B cell (primary cell): Measurements from ENCODE around the gene PARD3.

ENCODE experiments used
- CTCF ChIP-seq: fragments of 200-600 bp; IDR thresholded peaks from one replicate; pipeline ENCODE4 v1.8.0; 2022; ENCODE audit warnings: antibody characterized with exemption, mild to moderate bottlenecking
- EZH2 ChIP-seq: IDR thresholded peaks from 2 replicates; pipeline ENCODE4 v1.6.1; 2012; ENCODE audit warnings: borderline replicate concordance, low read depth, mild to moderate bottlenecking, moderate library complexity, low read length; ENCODE audit not compliant: insufficient read depth, poor library complexity, severe bottlenecking

GRCh38 chr10:34526758-34527730 is 288.1 kb downstream of the PARD3 start:
- TF ChIP-seq CTCF (no peak), EZH2 (no peak)
